ENCODE results near the gene RPS21.

DNA sequence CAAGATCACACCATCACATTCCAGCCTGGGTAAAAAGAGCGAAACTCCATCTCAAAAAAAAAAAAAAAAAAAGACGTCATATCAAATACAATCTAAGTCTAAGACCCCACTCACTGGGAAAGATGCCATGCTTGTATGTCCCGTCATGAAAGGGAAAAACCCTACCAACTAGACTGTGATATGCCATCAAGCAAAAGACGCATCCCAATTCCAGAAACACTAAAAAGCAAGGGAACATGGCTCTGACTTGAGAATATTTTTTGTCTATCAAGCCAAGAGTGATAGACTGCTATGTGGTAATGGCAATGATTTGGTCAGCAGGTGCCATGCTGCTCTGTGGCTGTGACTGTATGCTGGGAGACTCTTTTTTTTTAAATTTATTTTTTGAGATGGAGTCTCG lies 42.8 kb upstream of the RPS21 start:
- TF ChIP-seq, protein P1, sequence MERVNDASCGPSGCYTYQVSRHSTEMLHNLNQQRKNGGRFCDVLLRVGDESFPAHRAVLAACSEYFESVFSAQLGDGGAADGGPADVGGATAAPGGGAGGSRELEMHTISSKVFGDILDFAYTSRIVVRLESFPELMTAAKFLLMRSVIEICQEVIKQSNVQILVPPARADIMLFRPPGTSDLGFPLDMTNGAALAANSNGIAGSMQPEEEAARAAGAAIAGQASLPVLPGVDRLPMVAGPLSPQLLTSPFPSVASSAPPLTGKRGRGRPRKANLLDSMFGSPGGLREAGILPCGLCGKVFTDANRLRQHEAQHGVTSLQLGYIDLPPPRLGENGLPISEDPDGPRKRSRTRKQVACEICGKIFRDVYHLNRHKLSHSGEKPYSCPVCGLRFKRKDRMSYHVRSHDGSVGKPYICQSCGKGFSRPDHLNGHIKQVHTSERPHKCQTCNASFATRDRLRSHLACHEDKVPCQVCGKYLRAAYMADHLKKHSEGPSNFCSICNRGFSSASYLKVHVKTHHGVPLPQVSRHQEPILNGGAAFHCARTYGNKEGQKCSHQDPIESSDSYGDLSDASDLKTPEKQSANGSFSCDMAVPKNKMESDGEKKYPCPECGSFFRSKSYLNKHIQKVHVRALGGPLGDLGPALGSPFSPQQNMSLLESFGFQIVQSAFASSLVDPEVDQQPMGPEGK (CRISPR knock-in tag; IDR thresholded peaks at IDR 0.05; ENCODE audit: borderline replicate concordance) = no peak
- TF ChIP-seq ESRRG (CRISPR knock-in tag; IDR thresholded peaks at IDR 0.05) (no peak), OSR1 (CRISPR knock-in tag; IDR thresholded peaks at IDR 0.05) (no peak), PPARA (CRISPR knock-in tag; IDR thresholded peaks at IDR 0.05; ENCODE audit: borderline replicate concordance) (no peak), GLIS3 (CRISPR knock-in tag; IDR thresholded peaks at IDR 0.05) (no peak), ZC3H10 (CRISPR knock-in tag; IDR thresholded peaks at IDR 0.05) (no peak), ZNF565 (CRISPR knock-in tag; conservative IDR thresholded peaks at IDR 0.05; ENCODE audit: low read depth) (no peak), ZFP3 (CRISPR knock-in tag; IDR thresholded peaks at IDR 0.05) (no peak)
- TF ChIP-seq, protein P2, sequence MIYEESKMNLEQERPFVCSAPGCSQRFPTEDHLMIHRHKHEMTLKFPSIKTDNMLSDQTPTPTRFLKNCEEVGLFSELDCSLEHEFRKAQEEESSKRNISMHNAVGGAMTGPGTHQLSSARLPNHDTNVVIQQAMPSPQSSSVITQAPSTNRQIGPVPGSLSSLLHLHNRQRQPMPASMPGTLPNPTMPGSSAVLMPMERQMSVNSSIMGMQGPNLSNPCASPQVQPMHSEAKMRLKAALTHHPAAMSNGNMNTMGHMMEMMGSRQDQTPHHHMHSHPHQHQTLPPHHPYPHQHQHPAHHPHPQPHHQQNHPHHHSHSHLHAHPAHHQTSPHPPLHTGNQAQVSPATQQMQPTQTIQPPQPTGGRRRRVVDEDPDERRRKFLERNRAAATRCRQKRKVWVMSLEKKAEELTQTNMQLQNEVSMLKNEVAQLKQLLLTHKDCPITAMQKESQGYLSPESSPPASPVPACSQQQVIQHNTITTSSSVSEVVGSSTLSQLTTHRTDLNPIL (CRISPR knock-in tag; IDR thresholded peaks at IDR 0.05; ENCODE audit: low read depth) = no peak
- TF ChIP-seq, protein P3, sequence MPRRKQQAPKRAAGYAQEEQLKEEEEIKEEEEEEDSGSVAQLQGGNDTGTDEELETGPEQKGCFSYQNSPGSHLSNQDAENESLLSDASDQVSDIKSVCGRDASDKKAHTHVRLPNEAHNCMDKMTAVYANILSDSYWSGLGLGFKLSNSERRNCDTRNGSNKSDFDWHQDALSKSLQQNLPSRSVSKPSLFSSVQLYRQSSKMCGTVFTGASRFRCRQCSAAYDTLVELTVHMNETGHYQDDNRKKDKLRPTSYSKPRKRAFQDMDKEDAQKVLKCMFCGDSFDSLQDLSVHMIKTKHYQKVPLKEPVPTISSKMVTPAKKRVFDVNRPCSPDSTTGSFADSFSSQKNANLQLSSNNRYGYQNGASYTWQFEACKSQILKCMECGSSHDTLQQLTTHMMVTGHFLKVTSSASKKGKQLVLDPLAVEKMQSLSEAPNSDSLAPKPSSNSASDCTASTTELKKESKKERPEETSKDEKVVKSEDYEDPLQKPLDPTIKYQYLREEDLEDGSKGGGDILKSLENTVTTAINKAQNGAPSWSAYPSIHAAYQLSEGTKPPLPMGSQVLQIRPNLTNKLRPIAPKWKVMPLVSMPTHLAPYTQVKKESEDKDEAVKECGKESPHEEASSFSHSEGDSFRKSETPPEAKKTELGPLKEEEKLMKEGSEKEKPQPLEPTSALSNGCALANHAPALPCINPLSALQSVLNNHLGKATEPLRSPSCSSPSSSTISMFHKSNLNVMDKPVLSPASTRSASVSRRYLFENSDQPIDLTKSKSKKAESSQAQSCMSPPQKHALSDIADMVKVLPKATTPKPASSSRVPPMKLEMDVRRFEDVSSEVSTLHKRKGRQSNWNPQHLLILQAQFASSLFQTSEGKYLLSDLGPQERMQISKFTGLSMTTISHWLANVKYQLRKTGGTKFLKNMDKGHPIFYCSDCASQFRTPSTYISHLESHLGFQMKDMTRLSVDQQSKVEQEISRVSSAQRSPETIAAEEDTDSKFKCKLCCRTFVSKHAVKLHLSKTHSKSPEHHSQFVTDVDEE (CRISPR knock-in tag; IDR thresholded peaks at IDR 0.05) = no peak

Measured in SK-N-SH treated with all-trans-retinoic acid at 6 μM for 48 hours (cell line).